Progenitor cell of endocrine pancreas (in vitro differentiated cells): ENCODE measurements around the gene PRSS57. TPM values are rescaled to one million over a fixed set of nuclear protein-coding genes. Genes with fewer than 3 reads are reported as not detected.

Source experiments
- DNase-seq: peaks from one replicate; pipeline ENCODE4 v3.0.0; 2021; ENCODE audit warnings: low spot score; ENCODE audit not compliant: unreplicated experiment
- H3K27ac Mint-ChIP-seq: 2 replicates; pipeline ENCODE4 v1.8.0; 2021; ENCODE audit warnings: mild to moderate bottlenecking, moderate library complexity, mixed read lengths
- H3K27me3 Mint-ChIP-seq: 2 replicates; pipeline ENCODE4 v1.8.0; 2021; ENCODE audit warnings: mixed read lengths
- H3K36me3 Mint-ChIP-seq: 2 replicates; pipeline ENCODE4 v1.8.0; 2022; ENCODE audit warnings: mixed read lengths; ENCODE audit not compliant: insufficient read depth
- H3K4me1 Mint-ChIP-seq: 2 replicates; pipeline ENCODE4 v1.8.0; 2021; ENCODE audit warnings: low read depth, mixed read lengths
- H3K4me3 Mint-ChIP-seq: 2 replicates; pipeline ENCODE4 v1.8.0; 2021; ENCODE audit warnings: low read depth, mild to moderate bottlenecking, moderate library complexity, mixed read lengths
- H3K9me3 Mint-ChIP-seq: 2 replicates; pipeline ENCODE4 v1.8.0; 2021; ENCODE audit warnings: low read depth, mixed read lengths
- total RNA-seq: library from RNA; stranded (reverse); gene quantifications from 2 replicates; pipeline ENCODE4 v1.2.1, GENCODE V29; 2021
- TF ChIP-seq, protein P1 (sequence below): fragments of 200-600 bp; sonication (generic); IDR thresholded peaks from one replicate; pipeline ENCODE4 v1.5.0; 2021; ENCODE audit warnings: antibody characterized with exemption, mild to moderate bottlenecking; ENCODE audit not compliant: unreplicated experiment

The PRSS57 gene
- total RNA-seq, 1 donor from 2014 or later, result not detected

- Mint-ChIP-seq H3K27me3 (no peaks in the 10 kb centered on the region), H3K4me3 (no peak overlapping the region), H3K36me3 (no peaks in the 10 kb centered on the region), H3K9me3 (no peaks in the 10 kb centered on the region), H3K4me1 (peaks cover 16% of the 10 kb centered on the region), H3K27ac (no peak overlapping the region)
- no peak for DNase-seq
- TF ChIP-seq, protein P1, sequence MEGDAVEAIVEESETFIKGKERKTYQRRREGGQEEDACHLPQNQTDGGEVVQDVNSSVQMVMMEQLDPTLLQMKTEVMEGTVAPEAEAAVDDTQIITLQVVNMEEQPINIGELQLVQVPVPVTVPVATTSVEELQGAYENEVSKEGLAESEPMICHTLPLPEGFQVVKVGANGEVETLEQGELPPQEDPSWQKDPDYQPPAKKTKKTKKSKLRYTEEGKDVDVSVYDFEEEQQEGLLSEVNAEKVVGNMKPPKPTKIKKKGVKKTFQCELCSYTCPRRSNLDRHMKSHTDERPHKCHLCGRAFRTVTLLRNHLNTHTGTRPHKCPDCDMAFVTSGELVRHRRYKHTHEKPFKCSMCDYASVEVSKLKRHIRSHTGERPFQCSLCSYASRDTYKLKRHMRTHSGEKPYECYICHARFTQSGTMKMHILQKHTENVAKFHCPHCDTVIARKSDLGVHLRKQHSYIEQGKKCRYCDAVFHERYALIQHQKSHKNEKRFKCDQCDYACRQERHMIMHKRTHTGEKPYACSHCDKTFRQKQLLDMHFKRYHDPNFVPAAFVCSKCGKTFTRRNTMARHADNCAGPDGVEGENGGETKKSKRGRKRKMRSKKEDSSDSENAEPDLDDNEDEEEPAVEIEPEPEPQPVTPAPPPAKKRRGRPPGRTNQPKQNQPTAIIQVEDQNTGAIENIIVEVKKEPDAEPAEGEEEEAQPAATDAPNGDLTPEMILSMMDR, result no peak
Measured at GRCh38 chr19:657611-658010, 37.6 kb downstream of the PRSS57 start.

GRCh38 chr19:656751-657559 is 38.3 kb downstream of the PRSS57 start:
- TF ChIP-seq, protein P1, result no peak

DNA sequence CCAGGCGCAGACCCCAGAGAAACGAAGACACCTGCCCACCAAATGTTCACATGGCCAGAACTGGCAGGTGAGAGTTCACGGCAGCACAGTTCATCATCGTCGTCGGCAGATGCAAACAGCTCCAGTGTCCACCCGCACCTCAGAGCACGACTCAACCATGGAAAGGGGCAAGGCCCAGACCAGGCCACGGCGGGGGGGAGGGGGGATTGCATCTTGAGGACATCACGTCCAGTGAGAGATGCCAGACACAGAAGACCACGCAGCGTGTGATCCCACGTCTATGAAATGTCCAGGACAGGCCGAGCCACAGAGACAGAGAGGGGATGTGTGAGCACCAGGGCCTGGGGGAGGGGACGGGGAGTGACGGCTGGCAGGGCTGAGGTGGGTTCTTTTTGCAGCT is 39.6 kb downstream of the PRSS57 start:
- TF ChIP-seq, protein P1, result no peak
- H3K36me3 Mint-ChIP-seq, result no peaks in the 10 kb centered on the region
- no peaks in the 10 kb centered on the region for H3K27me3 Mint-ChIP-seq
- H3K27ac Mint-ChIP-seq, result no peak overlapping the region
- H3K9me3 Mint-ChIP-seq, result no peaks in the 10 kb centered on the region
- H3K4me1 Mint-ChIP-seq, result peaks cover 3% of the 10 kb centered on the region
- DNase-seq, result no peak
- H3K4me3 Mint-ChIP-seq, result no peak overlapping the region

More at GRCh38 chr19:656751-657559, 38.3 kb downstream of the PRSS57 start:
- no peaks in the 10 kb centered on the region for H3K9me3 Mint-ChIP-seq
- no peaks in the 10 kb centered on the region for H3K27me3 Mint-ChIP-seq
- no peak for DNase-seq
- no peak overlapping the region for H3K4me3 Mint-ChIP-seq
- no peaks in the 10 kb centered on the region for H3K36me3 Mint-ChIP-seq
- H3K4me1 Mint-ChIP-seq, result peaks cover 15% of the 10 kb centered on the region
- H3K27ac Mint-ChIP-seq, result peak overlapping the region; percentile 71

DNA sequence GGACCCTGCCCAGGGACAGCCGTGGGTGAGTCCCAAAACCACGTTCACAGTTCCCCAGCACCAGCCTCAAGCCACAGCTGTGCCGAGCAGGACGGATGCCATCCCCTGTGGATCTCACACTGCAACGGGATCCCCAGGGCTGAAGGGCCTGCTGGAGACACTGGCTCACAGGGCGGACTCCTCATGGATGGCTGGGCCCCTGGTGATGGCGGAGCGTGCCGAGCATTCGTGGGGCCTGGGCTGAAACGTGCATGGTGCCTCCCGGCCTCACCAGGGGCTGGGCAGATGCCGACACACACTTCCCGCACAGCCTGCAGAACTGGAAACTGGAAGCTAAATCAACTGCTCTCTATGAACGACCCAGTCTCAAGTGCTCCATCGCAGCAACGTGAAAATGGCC is 41.8 kb downstream of the PRSS57 start:
- Mint-ChIP-seq H3K4me1 (no peaks in the 10 kb centered on the region), H3K36me3 (no peaks in the 10 kb centered on the region), H3K4me3 (no peak overlapping the region), H3K27ac (no peak overlapping the region), H3K9me3 (no peaks in the 10 kb centered on the region), H3K27me3 (no peaks in the 10 kb centered on the region)
- no peak for DNase-seq
- TF ChIP-seq, protein P1, result no peak

- DNase-seq, result no peak
- Mint-ChIP-seq H3K27me3 (no peaks in the 10 kb centered on the region), H3K4me1 (no peaks in the 10 kb centered on the region), H3K4me3 (no peak overlapping the region), H3K36me3 (no peaks in the 10 kb centered on the region), H3K9me3 (no peaks in the 10 kb centered on the region), H3K27ac (no peak overlapping the region)
- TF ChIP-seq, protein P1, result no peak
Measured at GRCh38 chr19:652467-653389, 42.5 kb downstream of the PRSS57 start.
